K562 (cell line): ENCODE data around the gene CASKIN2. TPM values are rescaled to one million over a fixed set of nuclear protein-coding genes. Genes with fewer than 3 reads are reported as not detected.

ENCODE experiments used
- ASH1L ChIP-seq: fragments of 450-650 bp; IDR thresholded peaks from 2 replicates; pipeline ENCODE4 v1.6.1; 2018; ENCODE audit warnings: borderline replicate concordance, mild to moderate bottlenecking, low read depth; ENCODE audit not compliant: partially characterized antibody
- BRCA1 ChIP-seq, 2 experiments: fragments of 450-650 bp in 1 of 2; sonication (generic) in 1 of 2; formaldehyde crosslinking in 1 of 2; IDR thresholded peaks; 2 replicates each; pipeline versions ENCODE4 v1.5.0 to v1.6.1; 2017 to 2020; ENCODE audit warnings: mild to moderate bottlenecking in 1 of 2, missing genetic modification reagents in 1 of 2
- COPS2 ChIP-seq: fragments of 450-650 bp; conservative IDR thresholded peaks from 2 replicates; pipeline ENCODE4 v1.6.1; 2016; ENCODE audit warnings: mild to moderate bottlenecking, moderate library complexity
- FOXM1 ChIP-seq, 2 experiments: fragments of 450-650 bp in 1 of 2; sonication (generic) in 1 of 2; formaldehyde crosslinking in 1 of 2; IDR thresholded peaks; 2 replicates each; pipeline versions ENCODE4 v1.6.1 to v1.9.0; 2017 to 2022; ENCODE audit warnings: low read depth in 2 of 2, mild to moderate bottlenecking in 2 of 2, missing genetic modification reagents in 1 of 2, moderate library complexity in 1 of 2
- NFXL1 ChIP-seq: fragments of 450-650 bp; formaldehyde crosslinking; IDR thresholded peaks from 2 replicates; pipeline ENCODE4 v1.4.0; 2021; ENCODE audit warnings: mild to moderate bottlenecking
- POLR2AphosphoS5 ChIP-seq: IDR thresholded peaks from 2 replicates; pipeline ENCODE4 v1.6.1; 2011; ENCODE audit warnings: mild to moderate bottlenecking, low read depth, low read length, moderate library complexity; ENCODE audit not compliant: control insufficient read depth, insufficient read depth
- RCOR1 ChIP-seq, 2 experiments: IDR thresholded peaks; 2 replicates each; pipeline ENCODE4 v1.6.1; 2012; ENCODE audit warnings: low read depth in 2 of 2, low read length in 2 of 2, borderline replicate concordance in 1 of 2, improper control_type of control experiment in 1 of 2
- ZNF431 ChIP-seq: sonication (generic); formaldehyde crosslinking; IDR thresholded peaks from 2 replicates; pipeline ENCODE4 v1.8.0; 2022; ENCODE audit warnings: mild to moderate bottlenecking, missing genetic modification reagents
- ZNF695 ChIP-seq: fragments of 450-650 bp; formaldehyde crosslinking; IDR thresholded peaks from 2 replicates; pipeline ENCODE4 v1.4.0; 2020; ENCODE audit warnings: mild to moderate bottlenecking, moderate library complexity
- ZNF79 ChIP-seq: fragments of 250-450 bp; sonication (Bioruptor Pico); IDR thresholded peaks from 2 replicates; pipeline ENCODE4 v1.4.0; 2020; ENCODE audit warnings: low read depth, mild to moderate bottlenecking, moderate library complexity
- polyA plus RNA-seq, 8 experiments: library from polyadenylated mRNA; depleted of rRNA in 4 of 8; stranded (reverse) in 5 of 8; unstranded in 3 of 8; fragments of >200 nt; fragmentation: Nextera tagmentation in 2 of 8; fragmentation: Illumina TruSeq in 1 of 8; extraction: Ambion mirVana in 2 of 8; extraction: Trizol in 1 of 8; gene quantifications; 2 replicates each; pipeline versions ENCODE4 v1.2.1 to v1.2.3, GENCODE V29; 2011 to 2014; ENCODE audit warnings: inconsistent platforms in 1 of 8, missing spikeins in 1 of 8
- total RNA-seq, 7 experiments: library from RNA; depleted of rRNA in 6 of 7; stranded (reverse); fragments of >200 nt in 6 of 7; fragmentation: Illumina TruSeq in 2 of 7; extraction: Trizol in 2 of 7; gene quantifications; 2 replicates each; pipeline versions ENCODE4 v1.2.1 to v1.2.3, GENCODE V29; 2011 to 2021; ENCODE audit warnings: low replicate concordance in 1 of 7
- TF ChIP-seq, protein P1 (sequence below): fragments of 200-600 bp; sonication (generic); IDR thresholded peaks from one replicate; pipeline ENCODE4 v1.6.1; 2012; ENCODE audit warnings: mild to moderate bottlenecking, low read depth, low read length, inconsistent platforms
- TF ChIP-seq, protein P2 (sequence below): fragments of 250-450 bp; sonication (Bioruptor Pico); IDR thresholded peaks from 2 replicates; pipeline ENCODE4 v1.9.0; 2021; ENCODE audit warnings: mild to moderate bottlenecking
- TF ChIP-seq, protein P3 (sequence below): fragments of 200-800 bp; sonication (Bioruptor generic); IDR thresholded peaks from 2 replicates; pipeline ENCODE4 v1.6.1; 2017; ENCODE audit warnings: missing genetic modification characterization, missing compliant biosample characterization

The CASKIN2 gene
- total and polyA plus RNA-seq, 9 of the 15 experiments (the other 6 are each of a cell fraction or from before 2014, with no cell fraction given) = 0.01 to 12.2 (median 2.1) TPM

DNA sequence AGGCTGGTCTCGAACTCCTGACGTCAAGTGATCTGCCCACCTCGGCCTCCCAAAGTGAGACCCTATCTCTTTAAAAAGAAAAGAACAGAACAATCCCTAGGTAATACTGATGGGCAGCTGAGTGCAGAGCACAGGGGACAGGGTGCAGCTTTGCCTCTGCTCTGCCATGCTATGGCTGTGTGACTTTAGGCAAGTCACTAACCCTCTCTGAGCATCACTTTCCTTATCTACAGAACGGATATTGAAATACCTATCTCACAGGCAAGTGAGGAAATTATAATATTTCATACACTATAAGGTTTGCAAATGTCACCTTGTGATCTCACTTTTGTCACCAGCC is 4.1 kb downstream of the CASKIN2 start (continued):
- TF ChIP-seq, protein P1, sequence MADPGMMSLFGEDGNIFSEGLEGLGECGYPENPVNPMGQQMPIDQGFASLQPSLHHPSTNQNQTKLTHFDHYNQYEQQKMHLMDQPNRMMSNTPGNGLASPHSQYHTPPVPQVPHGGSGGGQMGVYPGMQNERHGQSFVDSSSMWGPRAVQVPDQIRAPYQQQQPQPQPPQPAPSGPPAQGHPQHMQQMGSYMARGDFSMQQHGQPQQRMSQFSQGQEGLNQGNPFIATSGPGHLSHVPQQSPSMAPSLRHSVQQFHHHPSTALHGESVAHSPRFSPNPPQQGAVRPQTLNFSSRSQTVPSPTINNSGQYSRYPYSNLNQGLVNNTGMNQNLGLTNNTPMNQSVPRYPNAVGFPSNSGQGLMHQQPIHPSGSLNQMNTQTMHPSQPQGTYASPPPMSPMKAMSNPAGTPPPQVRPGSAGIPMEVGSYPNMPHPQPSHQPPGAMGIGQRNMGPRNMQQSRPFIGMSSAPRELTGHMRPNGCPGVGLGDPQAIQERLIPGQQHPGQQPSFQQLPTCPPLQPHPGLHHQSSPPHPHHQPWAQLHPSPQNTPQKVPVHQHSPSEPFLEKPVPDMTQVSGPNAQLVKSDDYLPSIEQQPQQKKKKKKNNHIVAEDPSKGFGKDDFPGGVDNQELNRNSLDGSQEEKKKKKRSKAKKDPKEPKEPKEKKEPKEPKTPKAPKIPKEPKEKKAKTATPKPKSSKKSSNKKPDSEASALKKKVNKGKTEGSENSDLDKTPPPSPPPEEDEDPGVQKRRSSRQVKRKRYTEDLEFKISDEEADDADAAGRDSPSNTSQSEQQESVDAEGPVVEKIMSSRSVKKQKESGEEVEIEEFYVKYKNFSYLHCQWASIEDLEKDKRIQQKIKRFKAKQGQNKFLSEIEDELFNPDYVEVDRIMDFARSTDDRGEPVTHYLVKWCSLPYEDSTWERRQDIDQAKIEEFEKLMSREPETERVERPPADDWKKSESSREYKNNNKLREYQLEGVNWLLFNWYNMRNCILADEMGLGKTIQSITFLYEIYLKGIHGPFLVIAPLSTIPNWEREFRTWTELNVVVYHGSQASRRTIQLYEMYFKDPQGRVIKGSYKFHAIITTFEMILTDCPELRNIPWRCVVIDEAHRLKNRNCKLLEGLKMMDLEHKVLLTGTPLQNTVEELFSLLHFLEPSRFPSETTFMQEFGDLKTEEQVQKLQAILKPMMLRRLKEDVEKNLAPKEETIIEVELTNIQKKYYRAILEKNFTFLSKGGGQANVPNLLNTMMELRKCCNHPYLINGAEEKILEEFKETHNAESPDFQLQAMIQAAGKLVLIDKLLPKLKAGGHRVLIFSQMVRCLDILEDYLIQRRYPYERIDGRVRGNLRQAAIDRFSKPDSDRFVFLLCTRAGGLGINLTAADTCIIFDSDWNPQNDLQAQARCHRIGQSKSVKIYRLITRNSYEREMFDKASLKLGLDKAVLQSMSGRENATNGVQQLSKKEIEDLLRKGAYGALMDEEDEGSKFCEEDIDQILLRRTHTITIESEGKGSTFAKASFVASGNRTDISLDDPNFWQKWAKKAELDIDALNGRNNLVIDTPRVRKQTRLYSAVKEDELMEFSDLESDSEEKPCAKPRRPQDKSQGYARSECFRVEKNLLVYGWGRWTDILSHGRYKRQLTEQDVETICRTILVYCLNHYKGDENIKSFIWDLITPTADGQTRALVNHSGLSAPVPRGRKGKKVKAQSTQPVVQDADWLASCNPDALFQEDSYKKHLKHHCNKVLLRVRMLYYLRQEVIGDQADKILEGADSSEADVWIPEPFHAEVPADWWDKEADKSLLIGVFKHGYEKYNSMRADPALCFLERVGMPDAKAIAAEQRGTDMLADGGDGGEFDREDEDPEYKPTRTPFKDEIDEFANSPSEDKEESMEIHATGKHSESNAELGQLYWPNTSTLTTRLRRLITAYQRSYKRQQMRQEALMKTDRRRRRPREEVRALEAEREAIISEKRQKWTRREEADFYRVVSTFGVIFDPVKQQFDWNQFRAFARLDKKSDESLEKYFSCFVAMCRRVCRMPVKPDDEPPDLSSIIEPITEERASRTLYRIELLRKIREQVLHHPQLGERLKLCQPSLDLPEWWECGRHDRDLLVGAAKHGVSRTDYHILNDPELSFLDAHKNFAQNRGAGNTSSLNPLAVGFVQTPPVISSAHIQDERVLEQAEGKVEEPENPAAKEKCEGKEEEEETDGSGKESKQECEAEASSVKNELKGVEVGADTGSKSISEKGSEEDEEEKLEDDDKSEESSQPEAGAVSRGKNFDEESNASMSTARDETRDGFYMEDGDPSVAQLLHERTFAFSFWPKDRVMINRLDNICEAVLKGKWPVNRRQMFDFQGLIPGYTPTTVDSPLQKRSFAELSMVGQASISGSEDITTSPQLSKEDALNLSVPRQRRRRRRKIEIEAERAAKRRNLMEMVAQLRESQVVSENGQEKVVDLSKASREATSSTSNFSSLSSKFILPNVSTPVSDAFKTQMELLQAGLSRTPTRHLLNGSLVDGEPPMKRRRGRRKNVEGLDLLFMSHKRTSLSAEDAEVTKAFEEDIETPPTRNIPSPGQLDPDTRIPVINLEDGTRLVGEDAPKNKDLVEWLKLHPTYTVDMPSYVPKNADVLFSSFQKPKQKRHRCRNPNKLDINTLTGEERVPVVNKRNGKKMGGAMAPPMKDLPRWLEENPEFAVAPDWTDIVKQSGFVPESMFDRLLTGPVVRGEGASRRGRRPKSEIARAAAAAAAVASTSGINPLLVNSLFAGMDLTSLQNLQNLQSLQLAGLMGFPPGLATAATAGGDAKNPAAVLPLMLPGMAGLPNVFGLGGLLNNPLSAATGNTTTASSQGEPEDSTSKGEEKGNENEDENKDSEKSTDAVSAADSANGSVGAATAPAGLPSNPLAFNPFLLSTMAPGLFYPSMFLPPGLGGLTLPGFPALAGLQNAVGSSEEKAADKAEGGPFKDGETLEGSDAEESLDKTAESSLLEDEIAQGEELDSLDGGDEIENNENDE = no peak
- TF ChIP-seq FOXM1 (IDR thresholded peaks at IDR 0.05; ENCODE audit: low read depth) (no peak), FOXM1 (CRISPR knock-in tag; IDR thresholded peaks at IDR 0.05; ENCODE audit: low read depth) (no peak), NFXL1 (CRISPR knock-in tag) (no peak), ASH1L (no peak), RCOR1 (IDR thresholded peaks at IDR 0.05; ENCODE audit: borderline replicate concordance in 1 of 2, low read depth in 2 of 2, low read length in 2 of 2) (peak in 1 of 2 experiments; percentile 46; a peak in 2 of 4 replicates), POLR2AphosphoS5 (no peak), ZNF431 (CRISPR knock-in tag) (no peak), BRCA1 (IDR thresholded peaks at IDR 0.05) (no peak), BRCA1 (CRISPR knock-in tag; IDR thresholded peaks at IDR 0.05) (no peak), COPS2 (no peak), ZNF79 (CRISPR knock-in tag) (no peak), ZNF695 (no peak)
- TF ChIP-seq, protein P2, sequence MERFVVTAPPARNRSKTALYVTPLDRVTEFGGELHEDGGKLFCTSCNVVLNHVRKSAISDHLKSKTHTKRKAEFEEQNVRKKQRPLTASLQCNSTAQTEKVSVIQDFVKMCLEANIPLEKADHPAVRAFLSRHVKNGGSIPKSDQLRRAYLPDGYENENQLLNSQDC (CRISPR knock-in tag) = no peak
- TF ChIP-seq, protein P3, sequence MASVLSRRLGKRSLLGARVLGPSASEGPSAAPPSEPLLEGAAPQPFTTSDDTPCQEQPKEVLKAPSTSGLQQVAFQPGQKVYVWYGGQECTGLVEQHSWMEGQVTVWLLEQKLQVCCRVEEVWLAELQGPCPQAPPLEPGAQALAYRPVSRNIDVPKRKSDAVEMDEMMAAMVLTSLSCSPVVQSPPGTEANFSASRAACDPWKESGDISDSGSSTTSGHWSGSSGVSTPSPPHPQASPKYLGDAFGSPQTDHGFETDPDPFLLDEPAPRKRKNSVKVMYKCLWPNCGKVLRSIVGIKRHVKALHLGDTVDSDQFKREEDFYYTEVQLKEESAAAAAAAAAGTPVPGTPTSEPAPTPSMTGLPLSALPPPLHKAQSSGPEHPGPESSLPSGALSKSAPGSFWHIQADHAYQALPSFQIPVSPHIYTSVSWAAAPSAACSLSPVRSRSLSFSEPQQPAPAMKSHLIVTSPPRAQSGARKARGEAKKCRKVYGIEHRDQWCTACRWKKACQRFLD (CRISPR knock-in tag) = no peak
